Liver (tissue), 9 donors: ENCODE results near the gene HIF3A. TPM values are rescaled to one million over a fixed set of nuclear protein-coding genes. Genes with fewer than 3 reads are reported as not detected.

Experiments
- DNase-seq: peaks from one replicate; pipeline ENCODE4 v3.0.0-alpha.2; 2017; ENCODE audit warnings: low spot score
- H3K27ac ChIP-seq, 2 donors: one replicate each; pipeline ENCODE4 v1.7.0; 2013; ENCODE audit warnings: inconsistent platforms in 2 of 2, low read length in 2 of 2, control low read depth in 1 of 2, low read depth in 1 of 2, mild to moderate bottlenecking in 1 of 2
- H3K27me3 ChIP-seq, 4 donors: one replicate each; pipeline versions ENCODE4 v1.6.1 to v1.7.0; 2013; ENCODE audit warnings: low read length in 3 of 4, inconsistent platforms in 1 of 4, mild to moderate bottlenecking in 1 of 4, moderate library complexity in 1 of 4; ENCODE audit not compliant: control insufficient read depth in 4 of 4, insufficient read depth in 4 of 4
- H3K36me3 ChIP-seq, 4 donors: one replicate each; pipeline versions ENCODE4 v1.6.1 to v1.7.0; 2013; ENCODE audit warnings: low read length in 3 of 4, mild to moderate bottlenecking in 3 of 4, low read depth in 1 of 4, moderate library complexity in 1 of 4; ENCODE audit not compliant: control insufficient read depth in 4 of 4, insufficient read depth in 3 of 4
- H3K4me1 ChIP-seq, 4 donors: one replicate each; pipeline versions ENCODE4 v1.6.1 to v1.7.0; 2013; ENCODE audit warnings: low read length in 3 of 4, mild to moderate bottlenecking in 3 of 4, moderate library complexity in 1 of 4; ENCODE audit not compliant: control insufficient read depth in 4 of 4, insufficient read depth in 4 of 4
- H3K4me3 ChIP-seq, 3 donors: one replicate each; pipeline versions ENCODE4 v1.6.1 to v1.7.0; 2013; ENCODE audit warnings: low read length in 3 of 3, control low read depth in 1 of 3, low read depth in 1 of 3, mild to moderate bottlenecking in 1 of 3
- H3K9ac ChIP-seq, 2 donors: one replicate each; pipeline ENCODE4 v1.7.0; 2013; ENCODE audit warnings: low read length in 2 of 2, mild to moderate bottlenecking in 2 of 2, moderate library complexity in 2 of 2, control low read depth in 1 of 2, low read depth in 1 of 2
- H3K9me3 ChIP-seq, 4 donors: one replicate each; pipeline versions ENCODE4 v1.6.1 to v1.7.0; 2013; ENCODE audit warnings: low read length in 3 of 4; ENCODE audit not compliant: control insufficient read depth in 4 of 4
- CTCF ChIP-seq: fragments of 150-350 bp; IDR thresholded peaks from 2 replicates; pipeline ENCODE4 v1.5.1; 2017; ENCODE audit warnings: improper control_type of control experiment, low read depth, low read length; ENCODE audit not compliant: missing input control
- EGR1 ChIP-seq, 2 donors: IDR thresholded peaks; 2 replicates each; pipeline ENCODE4 v1.6.1; 2016 to 2018; ENCODE audit warnings: antibody characterized with exemption in 2 of 2, low read depth in 2 of 2
- FOXA1 ChIP-seq: IDR thresholded peaks from 2 replicates; pipeline ENCODE4 v1.6.1; 2016; ENCODE audit warnings: antibody characterized with exemption
- GABPA ChIP-seq, 2 donors: IDR thresholded peaks in 1 of 2; conservative IDR thresholded peaks in 1 of 2; 2 replicates each; pipeline ENCODE4 v1.6.1; 2016; ENCODE audit warnings: antibody characterized with exemption in 2 of 2, mild to moderate bottlenecking in 1 of 2, moderate library complexity in 1 of 2
- HNF4A ChIP-seq, 2 donors: conservative IDR thresholded peaks; 2 replicates each; pipeline ENCODE4 v1.6.1; 2016; ENCODE audit warnings: antibody characterized with exemption in 2 of 2, mild to moderate bottlenecking in 2 of 2
- HNF4G ChIP-seq: IDR thresholded peaks from 2 replicates; pipeline ENCODE4 v1.6.1; 2016; ENCODE audit warnings: antibody characterized with exemption
- JUND ChIP-seq, 2 donors: IDR thresholded peaks; 2 replicates each; pipeline ENCODE4 v1.6.1; 2016; ENCODE audit warnings: antibody characterized with exemption in 2 of 2
- NR2F2 ChIP-seq: IDR thresholded peaks from 2 replicates; pipeline ENCODE4 v1.6.1; 2016; ENCODE audit warnings: antibody characterized with exemption
- RAD21 ChIP-seq, 2 donors: IDR thresholded peaks; 2 replicates each; pipeline ENCODE4 v1.6.1; 2016; ENCODE audit warnings: antibody characterized with exemption in 2 of 2, mild to moderate bottlenecking in 2 of 2
- REST ChIP-seq: IDR thresholded peaks from 2 replicates; pipeline ENCODE4 v1.6.1; 2016; ENCODE audit warnings: antibody characterized with exemption, mild to moderate bottlenecking
- RXRA ChIP-seq, 2 donors: IDR thresholded peaks; 2 replicates each; pipeline ENCODE4 v1.6.1; 2017 to 2018; ENCODE audit warnings: antibody characterized with exemption in 2 of 2, mild to moderate bottlenecking in 1 of 2
- SP1 ChIP-seq: IDR thresholded peaks from 2 replicates; pipeline ENCODE4 v1.6.1; 2018; ENCODE audit warnings: antibody characterized with exemption, mild to moderate bottlenecking
- TAF1 ChIP-seq: conservative IDR thresholded peaks from 2 replicates; pipeline ENCODE4 v1.6.1; 2016; ENCODE audit warnings: antibody characterized with exemption, mild to moderate bottlenecking
- WGBS: extraction: QIAGEN DNeasy Blood & Tissue Kit; methylation state at CpG from one replicate; pipeline ENCODE4 v1.1.7; 2013; 5-methylcytosine and 5-hydroxymethylcytosine counted together
- polyA plus RNA-seq, 2 donors: library from polyadenylated mRNA; stranded (reverse) in 1 of 2; unstranded in 1 of 2; fragments of 200-250 nt in 1 of 2; fragments of >200 nt in 1 of 2; fragmentation: Nextera tagmentation in 1 of 2; extraction: Ambion mirVana in 1 of 2; gene quantifications; one replicate each; pipeline versions ENCODE4 v1.2.1 to v1.2.3, GENCODE V29; 2013 to 2015
- total RNA-seq, 2 donors: library from RNA; depleted of rRNA; stranded (reverse); fragments of >200 nt; gene quantifications; one replicate each; pipeline ENCODE4 v1.2.3, GENCODE V29; 2014
- TF ChIP-seq, protein P1 (sequence below): IDR thresholded peaks from 2 replicates; pipeline ENCODE4 v1.6.1; 2016; ENCODE audit warnings: antibody characterized with exemption
- TF ChIP-seq, protein P2 (sequence below): IDR thresholded peaks from 2 replicates; pipeline ENCODE4 v1.6.1; 2016; ENCODE audit warnings: antibody characterized with exemption
- TF ChIP-seq, protein P3 (sequence below): IDR thresholded peaks from 2 replicates; pipeline ENCODE4 v1.6.1; 2016; ENCODE audit warnings: antibody characterized with exemption
- donor health status: healthy.
- donor health status: healthy.
- donor health status: healthy.
- donor health status: healthy.
- donor health status: healthy.

Gene HIF3A
- total and polyA plus RNA-seq, 4 donors, result 2.2 to 20.5 (median 6.8) TPM

DNA sequence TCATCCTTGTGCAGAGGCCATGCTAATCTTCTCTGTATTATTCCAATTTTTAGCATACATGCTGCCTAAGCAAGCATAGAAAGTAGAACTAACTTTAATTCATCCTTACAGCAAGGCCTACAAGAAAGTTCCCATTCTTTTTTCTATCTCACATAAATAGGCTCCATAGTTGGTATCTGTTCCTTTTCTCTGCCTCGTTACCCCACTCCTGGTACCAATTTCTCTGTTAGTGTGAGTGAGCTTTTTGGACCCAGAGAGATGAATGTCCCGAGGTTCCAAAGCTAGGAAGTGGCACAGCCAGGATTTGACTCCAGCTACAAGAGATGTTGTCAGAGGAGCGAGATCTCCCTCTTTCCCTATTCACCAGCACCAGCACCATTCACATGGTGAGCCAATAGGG lies 9.7 kb downstream of the HIF3A start:
- peaks cover 0 to 1% (median 0%) of the 10 kb centered on the region in 4 donors for H3K36me3 ChIP-seq
- TF ChIP-seq JUND (IDR thresholded peaks at IDR 0.05) (no peak), RXRA (IDR thresholded peaks at IDR 0.05) (no peak), TAF1 (no peak), GABPA (IDR thresholded peaks at IDR 0.05 in 1 of 2, conservative IDR thresholded peaks at IDR 0.05 in 1 of 2) (no peak), CTCF (no peak), NR2F2 (no peak), HNF4A (conservative IDR thresholded peaks at IDR 0.05) (no peak)
- TF ChIP-seq, protein P1, sequence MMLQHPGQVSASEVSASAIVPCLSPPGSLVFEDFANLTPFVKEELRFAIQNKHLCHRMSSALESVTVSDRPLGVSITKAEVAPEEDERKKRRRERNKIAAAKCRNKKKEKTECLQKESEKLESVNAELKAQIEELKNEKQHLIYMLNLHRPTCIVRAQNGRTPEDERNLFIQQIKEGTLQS, result no peak
- TF ChIP-seq, protein P2, sequence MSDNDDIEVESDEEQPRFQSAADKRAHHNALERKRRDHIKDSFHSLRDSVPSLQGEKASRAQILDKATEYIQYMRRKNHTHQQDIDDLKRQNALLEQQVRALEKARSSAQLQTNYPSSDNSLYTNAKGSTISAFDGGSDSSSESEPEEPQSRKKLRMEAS, result no peak
- H3K27me3 ChIP-seq, result no peaks in the 10 kb centered on the region
- H3K4me1 ChIP-seq, result no peaks in the 10 kb centered on the region
- H3K27ac ChIP-seq, result no peak overlapping the region
- peaks cover 2 to 5% (median 3%) of the 10 kb centered on the region in 4 donors for H3K9me3 ChIP-seq
- DNase-seq, result no peak
- H3K9ac ChIP-seq, result no peak overlapping the region
- H3K4me3 ChIP-seq, result no peak overlapping the region
- WGBS, result 97% methylated on average over 3 of the region's 3 CpGs

DNA sequence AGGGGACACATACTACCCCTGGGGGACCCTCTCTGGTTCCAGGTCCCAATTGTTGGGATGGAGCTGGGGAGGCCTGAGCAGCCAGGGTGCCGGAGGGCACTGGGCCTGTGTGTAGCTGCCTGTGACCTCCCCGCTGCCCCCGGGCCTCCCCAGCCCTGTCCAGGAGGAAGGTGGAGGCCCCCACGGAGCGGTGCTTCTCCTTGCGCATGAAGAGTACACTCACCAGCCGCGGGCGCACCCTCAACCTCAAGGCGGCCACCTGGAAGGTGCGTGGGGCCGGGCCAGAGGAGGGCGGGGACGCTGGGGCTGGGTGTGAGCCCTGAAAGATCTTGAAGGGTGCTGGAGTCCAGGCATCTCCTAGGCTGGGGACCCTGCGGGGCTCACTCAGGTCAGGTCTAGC lies 11.7 kb downstream of the HIF3A start:
- H3K4me3 ChIP-seq, result no peak overlapping the region
- H3K36me3 ChIP-seq, result peaks cover 0 to 1% (median 0%) of the 10 kb centered on the region in 4 donors
- no peak for DNase-seq
- no peak overlapping the region for H3K9ac ChIP-seq
- no peaks in the 10 kb centered on the region for H3K27me3 ChIP-seq
- peaks cover 2 to 5% (median 3%) of the 10 kb centered on the region in 4 donors for H3K9me3 ChIP-seq
- H3K27ac ChIP-seq, result no peak overlapping the region
- 90% methylated on average over 15 of the region's 15 CpGs for WGBS
- TF ChIP-seq EGR1 (IDR thresholded peaks at IDR 0.05; ENCODE audit: low read depth in 2 of 2) (no peak), FOXA1 (no peak), NR2F2 (no peak), HNF4A (conservative IDR thresholded peaks at IDR 0.05) (no peak), TAF1 (no peak), GABPA (IDR thresholded peaks at IDR 0.05 in 1 of 2, conservative IDR thresholded peaks at IDR 0.05 in 1 of 2) (no peak), HNF4G (no peak), RAD21 (IDR thresholded peaks at IDR 0.05) (no peak), REST (no peak), JUND (IDR thresholded peaks at IDR 0.05) (no peak), SP1 (no peak), RXRA (IDR thresholded peaks at IDR 0.05) (no peak)
- TF ChIP-seq, protein P2, result no peak
- TF ChIP-seq, protein P1, result no peak
- TF ChIP-seq, protein P3, sequence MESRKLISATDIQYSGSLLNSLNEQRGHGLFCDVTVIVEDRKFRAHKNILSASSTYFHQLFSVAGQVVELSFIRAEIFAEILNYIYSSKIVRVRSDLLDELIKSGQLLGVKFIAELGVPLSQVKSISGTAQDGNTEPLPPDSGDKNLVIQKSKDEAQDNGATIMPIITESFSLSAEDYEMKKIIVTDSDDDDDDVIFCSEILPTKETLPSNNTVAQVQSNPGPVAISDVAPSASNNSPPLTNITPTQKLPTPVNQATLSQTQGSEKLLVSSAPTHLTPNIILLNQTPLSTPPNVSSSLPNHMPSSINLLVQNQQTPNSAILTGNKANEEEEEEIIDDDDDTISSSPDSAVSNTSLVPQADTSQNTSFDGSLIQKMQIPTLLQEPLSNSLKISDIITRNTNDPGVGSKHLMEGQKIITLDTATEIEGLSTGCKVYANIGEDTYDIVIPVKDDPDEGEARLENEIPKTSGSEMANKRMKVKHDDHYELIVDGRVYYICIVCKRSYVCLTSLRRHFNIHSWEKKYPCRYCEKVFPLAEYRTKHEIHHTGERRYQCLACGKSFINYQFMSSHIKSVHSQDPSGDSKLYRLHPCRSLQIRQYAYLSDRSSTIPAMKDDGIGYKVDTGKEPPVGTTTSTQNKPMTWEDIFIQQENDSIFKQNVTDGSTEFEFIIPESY, result no peak
- H3K4me1 ChIP-seq, result no peaks in the 10 kb centered on the region
